Measurements from ENCODE around the gene REM2. TPM values are rescaled to one million over a fixed set of nuclear protein-coding genes. Genes with fewer than 3 reads are reported as not detected.

The REM2 gene
- total RNA-seq: 2.0 TPM

GRCh38 chr14:22883173-22883976, at the start of gene REM2:
Gene REM2 (plus strand): TSS chr14:22883222. CDS start chr14:22883288, 66 bp downstream.

GRCh38 chr14:22836301-22837113, 46.5 kb upstream of the REM2 start, which contains the start of gene MMP14:
Gene MMP14 (plus strand): TSS chr14:22836585. CDS start chr14:22836818, 233 bp downstream.

GRCh38 chr14:22871224-22872032, 11.6 kb upstream of the REM2 start, which contains the start of gene LRP10:
Gene LRP10 (plus strand): TSS chr14:22871740. CDS start chr14:22872304, 564 bp downstream.

GRCh38 chr14:22918804-22919600, 36.0 kb downstream of the REM2 start, which contains the start of gene RBM23:
Gene RBM23 (minus strand): TSS chr14:22919149.

GRCh38 chr14:22929104-22929960, 46.3 kb downstream of the REM2 start, which contains the start of gene PRMT5:
Gene PRMT5 (minus strand): TSS chr14:22929376. CDS start chr14:22929361, 15 bp downstream.

Other genes starting within 250 kb of the REM2 start
- gene OR6J1, start 238.9 kb upstream of the REM2 start, total RNA-seq: not detected
- 54.7 TPM for gene OXA1L, start 116.5 kb upstream of the REM2 start, total RNA-seq
- gene SLC7A7, start 67.8 kb upstream of the REM2 start, total RNA-seq: 4.1 TPM
- 36.0 TPM for gene MRPL52, start 53.3 kb upstream of the REM2 start, total RNA-seq
- 148 TPM for gene MMP14, start 46.6 kb upstream of the REM2 start, total RNA-seq
- gene LRP10, start 11.5 kb upstream of the REM2 start, total RNA-seq: 35.1 TPM
- 648 TPM for gene RBM23, start 35.9 kb downstream of the REM2 start, total RNA-seq
- 56.5 TPM for gene PRMT5, start 46.2 kb downstream of the REM2 start, total RNA-seq
- 41.9 TPM for gene HAUS4, start 73.9 kb downstream of the REM2 start, total RNA-seq
- gene AJUBA, start 99.3 kb downstream of the REM2 start, total RNA-seq: 32.0 TPM
- gene C14orf93, start 126.9 kb downstream of the REM2 start, total RNA-seq: 14.9 TPM
- gene PSMB5, start 151.7 kb downstream of the REM2 start, total RNA-seq: 137 TPM
- gene PSMB11, start 159.0 kb downstream of the REM2 start, total RNA-seq: not detected
- 17.0 TPM for gene CDH24, start 174.3 kb downstream of the REM2 start, total RNA-seq
- 155 TPM for gene ACIN1, start 211.9 kb downstream of the REM2 start, total RNA-seq
- 15.8 TPM for gene C14orf119, start 212.3 kb downstream of the REM2 start, total RNA-seq
- not detected for gene CIROP, start 221.8 kb downstream of the REM2 start, total RNA-seq
- gene CEBPE, start 236.0 kb downstream of the REM2 start, total RNA-seq: not detected